T-helper 2 cell treated with Interferon-gamma antibody and Interleukin-4, amounts not matched to agents 100 ng/mL and 5 ng/mL, for 36 hours (primary cell): ENCODE results near the gene HLA-DOB. TPM values are rescaled to one million over a fixed set of nuclear protein-coding genes. Genes with fewer than 3 reads are reported as not detected.
"Not testable (repeated sequence)": the region's sequence is repeated elsewhere in the genome, so short reads cannot be mapped to it uniquely, and the experiment has no call there.

ENCODE experiments used
- intact Hi-C: fragments of 100-400 bp; cut with micrococcal nuclease; formaldehyde crosslinking; loops from one replicate; pipeline ENCODE4 v1.15.1; 2023
- total RNA-seq: library from RNA; stranded (reverse); gene quantifications from 2 replicates; pipeline ENCODE4 v1.2.3, GENCODE V29; 2022

Gene HLA-DOB
- total RNA-seq, 1 donor from 2014 or later = 6.5 TPM

DNA sequence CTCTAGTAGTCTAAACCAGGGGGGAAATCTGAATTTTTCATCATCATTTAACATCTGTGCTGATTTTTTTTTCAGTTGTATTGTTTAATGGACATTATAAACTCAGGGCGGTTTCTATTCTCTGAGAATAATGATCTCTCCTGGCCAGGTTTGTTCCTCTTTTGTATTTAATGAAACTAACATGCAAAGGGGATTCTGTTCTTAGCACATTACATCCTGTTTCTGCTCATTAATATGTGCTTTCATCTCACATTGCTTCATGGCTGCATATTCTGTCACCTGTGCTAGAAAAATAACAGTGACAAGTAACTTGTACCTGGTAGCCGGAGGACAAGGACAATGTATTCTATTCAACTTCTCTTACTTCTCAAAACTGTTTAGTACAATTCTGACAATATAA lies 806 bp downstream of the HLA-DOB start:
- intact Hi-C loops = no loop called here

DNA sequence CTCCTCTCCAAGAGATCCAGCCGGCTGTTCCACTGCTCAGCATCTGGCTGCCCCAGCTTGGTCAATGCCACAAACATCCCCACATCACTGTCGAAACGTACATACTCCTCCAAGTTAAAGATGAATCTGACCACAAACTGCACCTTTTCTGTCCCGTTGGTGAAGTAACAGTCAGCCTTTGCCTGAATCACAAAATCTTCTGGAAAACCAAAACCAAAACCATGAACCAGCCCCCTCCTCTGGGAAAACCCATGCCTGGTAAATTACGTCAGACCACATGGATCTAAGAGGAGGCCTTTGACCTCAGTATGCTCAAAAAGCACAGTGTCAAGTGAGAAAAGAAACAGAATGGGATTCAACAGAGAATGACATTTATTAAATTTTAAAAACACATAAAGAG lies 1.7 kb downstream of the HLA-DOB start:
- intact Hi-C loops = no loop called here

DNA sequence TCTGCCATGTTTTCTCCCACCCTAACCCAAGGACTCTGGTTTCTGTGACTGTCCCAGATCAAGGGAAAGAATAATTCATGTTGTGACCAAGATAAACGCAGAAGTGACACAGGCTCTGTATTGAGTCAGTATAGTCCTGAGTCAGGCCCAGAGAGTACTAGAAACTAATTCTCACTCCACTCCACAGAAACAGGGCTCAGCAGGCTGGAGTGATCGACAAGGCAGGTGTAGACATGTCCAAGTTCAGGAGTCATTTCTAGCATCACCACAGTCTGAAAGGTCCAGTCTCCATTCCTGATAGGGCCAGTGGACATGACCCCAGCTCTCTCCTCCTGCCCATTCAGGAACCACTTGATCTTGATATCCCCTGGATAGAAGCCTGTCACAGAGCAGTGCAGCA lies 2.7 kb downstream of the HLA-DOB start:
- intact Hi-C loops = no loop called here

DNA sequence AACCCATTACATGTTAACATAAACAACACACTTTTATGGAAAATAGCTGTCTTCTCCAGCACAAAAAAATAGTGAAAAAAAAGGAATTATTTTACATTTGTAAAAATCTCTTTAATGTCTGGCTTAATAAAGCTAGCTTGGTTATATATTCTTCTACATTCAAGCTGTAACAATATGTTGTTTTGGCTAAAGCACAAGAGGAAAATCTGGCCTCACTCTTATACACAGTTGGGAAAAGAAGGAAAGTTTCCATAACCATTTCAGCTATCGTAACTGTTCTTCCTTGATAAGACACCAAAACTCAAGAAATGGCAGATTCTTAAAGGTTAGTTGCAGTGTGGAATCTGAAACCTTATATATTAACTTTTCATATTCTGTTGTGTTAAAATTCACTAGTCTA lies 7.6 kb downstream of the HLA-DOB start:
- intact Hi-C loops = no loop called here

DNA sequence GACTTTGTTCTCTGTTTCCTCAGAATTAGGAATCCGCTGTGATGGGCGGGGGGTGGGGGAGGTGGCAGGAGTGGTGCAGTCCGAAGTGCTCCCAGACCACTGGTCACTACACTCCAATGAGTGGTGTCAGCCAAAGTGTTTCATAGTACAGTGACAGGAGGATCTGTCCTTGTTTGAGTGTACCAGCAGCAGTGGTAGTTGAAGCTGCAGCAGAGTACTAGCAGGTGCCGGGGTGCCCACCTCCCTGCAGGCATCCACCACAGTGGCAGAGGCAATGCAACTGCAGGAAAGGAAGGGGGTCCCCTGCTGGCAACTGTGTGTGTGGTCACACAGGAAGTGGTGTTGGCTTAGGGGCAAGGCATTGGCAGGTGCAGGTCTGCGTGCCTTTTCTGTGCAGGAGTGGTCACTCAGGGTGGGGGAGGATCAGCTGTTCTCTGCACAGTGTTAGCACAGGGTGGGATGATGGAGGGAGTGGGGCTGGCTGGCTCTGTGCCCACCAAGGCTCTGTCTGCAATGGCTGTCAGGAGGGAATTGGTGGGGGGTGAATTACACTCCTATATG lies 9.7 kb downstream of the HLA-DOB start:
- intact Hi-C loops = no loop called here

DNA sequence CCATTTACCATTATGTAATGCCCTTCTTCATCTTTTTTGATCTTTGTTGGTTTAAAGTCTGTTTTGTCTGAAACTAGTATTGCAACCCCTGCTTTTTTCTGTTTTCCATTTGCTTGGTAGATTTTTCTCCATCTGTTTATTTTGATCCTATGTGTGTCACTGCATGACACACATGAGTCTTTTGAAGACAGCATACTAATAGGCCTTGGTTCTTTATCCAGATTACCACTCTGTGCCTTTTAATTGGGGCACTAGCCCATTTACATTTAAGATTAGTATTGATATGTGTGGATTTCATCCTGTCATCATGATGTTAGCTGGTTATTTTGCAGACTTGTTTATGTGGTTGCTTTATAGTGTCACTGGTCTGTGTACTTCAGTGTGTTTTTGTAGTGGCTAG lies 11.4 kb downstream of the HLA-DOB start:
- intact Hi-C loops = not testable (repeated sequence)

DNA sequence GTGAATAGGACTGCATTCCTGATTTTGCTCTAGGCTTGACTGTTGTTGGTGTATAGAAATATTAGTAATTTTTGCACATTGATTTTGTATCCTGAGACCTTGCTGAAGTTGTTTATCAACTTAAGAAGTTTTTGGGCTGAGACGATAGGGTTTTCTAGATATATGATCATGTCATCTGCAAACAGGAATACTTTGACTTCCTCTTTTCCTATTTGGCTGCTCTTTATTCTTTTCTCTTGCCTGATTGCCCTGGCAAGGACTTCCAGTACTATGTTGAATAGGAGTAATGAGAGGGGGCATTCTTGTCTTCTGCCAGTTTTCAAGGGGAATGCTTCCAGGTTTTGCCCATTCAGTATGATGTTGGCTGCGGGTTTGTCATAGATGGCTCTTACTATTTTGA lies 13.4 kb downstream of the HLA-DOB start:
- intact Hi-C loops = no loop called here

DNA sequence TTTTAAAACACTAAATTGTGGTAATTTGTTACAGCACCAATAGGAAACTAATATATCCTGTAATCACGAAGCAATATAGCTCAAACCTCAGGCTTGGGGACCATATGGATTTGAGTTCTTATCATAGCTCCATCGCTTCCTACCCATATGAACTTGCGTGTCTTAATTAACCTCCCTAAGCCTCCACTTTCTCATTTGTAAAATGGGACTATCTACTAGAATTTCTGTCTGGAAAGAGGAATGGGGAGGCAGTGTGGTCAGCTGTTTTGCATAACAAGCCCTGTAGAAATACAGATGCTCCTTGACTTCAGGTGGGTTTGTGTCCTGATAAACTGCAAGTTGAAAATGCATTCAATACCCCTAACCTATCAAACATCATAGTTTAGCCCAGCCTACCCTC lies 17.1 kb downstream of the HLA-DOB start:
- intact Hi-C loops = loop anchor here (5.0 to 10.0 kb wide), 3 partner anchors 75 to 552 kb away; no protein-coding TSS in a partner anchor

DNA sequence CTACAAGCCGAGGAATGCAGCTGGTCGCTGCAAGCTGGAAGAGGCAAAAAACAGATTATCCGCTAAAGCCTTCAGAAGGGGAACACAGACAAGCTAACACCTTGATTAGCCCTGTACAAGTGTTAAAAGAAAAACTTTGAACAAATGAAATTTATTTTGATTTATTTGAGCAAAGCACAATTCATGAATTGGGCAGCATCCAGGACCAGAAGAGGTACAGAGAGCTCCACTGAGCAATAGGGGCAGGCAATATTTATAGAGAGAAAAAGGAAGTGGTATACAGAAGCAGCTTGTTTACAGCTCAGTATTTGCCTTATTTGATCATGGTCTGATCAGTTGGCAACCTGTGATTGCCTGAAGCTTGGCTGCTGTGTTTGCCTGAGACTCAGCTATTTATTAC lies 17.6 kb downstream of the HLA-DOB start:
- intact Hi-C loops = loop anchor here (5.0 to 10.0 kb wide), 3 partner anchors 74 to 552 kb away; no protein-coding TSS in a partner anchor

DNA sequence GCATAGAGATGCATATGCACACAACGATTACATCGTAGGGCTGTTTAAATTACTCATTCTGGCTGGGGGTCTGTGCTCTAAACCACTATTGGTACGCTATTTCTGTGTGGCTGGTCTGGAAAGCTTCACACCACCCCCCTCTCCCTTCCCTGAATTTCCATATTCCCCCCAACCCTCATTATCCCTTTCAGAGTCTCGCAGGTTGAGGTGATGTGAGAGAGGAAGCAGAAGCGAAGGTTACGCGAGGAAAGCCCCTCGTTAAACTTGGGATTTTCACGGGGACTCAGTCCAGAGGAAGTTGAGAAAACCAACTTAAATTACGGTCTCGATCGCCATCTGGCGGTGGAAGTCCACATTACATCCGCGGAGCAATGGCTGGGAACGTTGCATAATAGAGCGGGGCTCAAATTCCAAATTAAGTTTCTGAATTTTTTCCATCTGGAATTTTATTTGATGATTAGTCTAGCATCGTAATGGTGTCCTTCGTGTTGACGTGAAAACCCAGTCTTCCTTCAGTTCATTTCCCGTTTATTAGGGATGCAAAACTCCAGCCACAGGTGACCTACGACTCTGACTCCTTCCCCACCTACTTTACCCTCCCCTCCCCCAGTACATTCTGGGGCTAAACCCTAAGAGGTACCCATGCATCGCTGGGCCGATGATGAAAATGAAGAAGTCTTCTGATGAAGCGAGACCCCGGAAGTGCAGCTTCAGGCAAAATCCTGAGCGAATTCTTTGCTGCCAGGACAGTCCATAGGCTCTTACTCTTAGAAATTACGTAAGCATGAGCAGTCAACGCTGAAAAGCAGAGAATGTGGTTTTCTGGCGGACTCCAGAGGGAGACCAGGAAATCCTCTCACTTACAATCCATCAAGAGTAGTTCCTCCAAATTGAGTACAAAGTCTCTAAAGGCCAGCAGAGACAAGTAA lies 19.7 kb downstream of the HLA-DOB start:
- intact Hi-C loops = loop anchor here (1.0 to 10.0 kb wide), 5 partner anchors 72 to 550 kb away; no protein-coding TSS in a partner anchor

DNA sequence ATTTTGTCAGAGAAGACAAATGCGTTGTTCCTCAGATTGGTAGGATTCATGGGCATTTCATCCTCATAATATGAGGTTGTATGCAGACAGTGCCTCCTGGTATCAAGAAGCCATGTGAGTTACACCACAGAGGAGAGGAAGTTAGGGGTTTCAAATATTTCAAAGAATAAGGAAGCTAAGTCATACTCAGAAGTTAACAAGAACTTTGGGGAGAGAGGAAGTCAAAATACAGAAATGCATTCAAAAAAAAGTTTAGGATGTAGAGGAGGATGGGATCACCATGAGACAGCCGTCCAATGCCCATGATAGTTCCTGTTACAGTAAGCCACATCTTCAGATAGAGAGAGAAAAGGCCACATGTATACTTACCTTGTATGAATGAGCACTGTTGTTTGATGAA lies 22.3 kb downstream of the HLA-DOB start:
- intact Hi-C loops = loop anchor here (10.0 kb wide), 1 partner anchor 70 kb away; no protein-coding TSS in a partner anchor

DNA sequence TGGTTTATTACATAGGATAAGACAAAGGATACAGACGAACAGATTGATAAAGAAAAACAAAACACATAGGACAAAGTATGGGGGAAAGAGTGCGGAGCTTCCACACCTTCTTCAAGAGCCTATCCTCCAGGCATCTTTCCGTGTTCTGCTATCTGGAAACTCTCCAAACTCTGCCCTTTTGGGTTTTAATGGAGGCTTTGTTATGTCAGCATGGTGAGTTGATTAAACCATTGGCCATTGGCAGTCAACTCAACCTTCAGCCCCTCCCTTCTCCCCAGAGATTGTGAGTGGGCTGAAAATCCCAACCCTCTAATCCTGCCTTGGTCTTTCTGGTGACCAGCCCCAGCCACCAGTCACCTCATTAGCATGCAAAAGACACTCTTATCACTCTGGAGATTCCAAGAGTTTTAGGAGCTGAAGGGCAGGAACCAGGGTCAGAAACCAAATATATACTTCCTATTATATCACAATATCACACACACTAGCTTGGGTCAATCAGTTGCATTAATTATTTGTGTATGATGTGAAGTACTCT lies 23.8 kb downstream of the HLA-DOB start:
- intact Hi-C loops = loop anchor here (10.0 kb wide), 1 partner anchor 68 kb away; no protein-coding TSS in a partner anchor

DNA sequence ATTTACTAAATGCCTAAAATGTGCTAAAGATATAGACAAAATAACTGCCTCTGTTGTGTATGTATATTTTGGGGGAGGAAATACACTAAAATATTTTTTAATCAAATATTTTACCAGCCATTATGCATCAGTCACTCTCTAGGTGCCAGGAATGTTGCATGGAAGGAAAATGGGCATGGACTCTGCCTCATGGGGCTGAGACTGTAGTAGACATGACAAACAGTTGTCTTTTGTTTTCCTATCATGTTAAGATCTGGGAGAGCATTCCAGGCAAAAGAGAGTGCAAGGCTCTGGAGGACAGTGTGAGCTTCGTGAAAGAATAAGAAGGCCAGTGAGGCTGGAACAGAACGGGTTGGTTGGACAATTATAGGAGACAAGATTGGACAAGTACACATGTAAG lies 26.5 kb downstream of the HLA-DOB start:
- intact Hi-C loops = loop anchor here (10.0 kb wide), 1 partner anchor 66 kb away; no protein-coding TSS in a partner anchor

DNA sequence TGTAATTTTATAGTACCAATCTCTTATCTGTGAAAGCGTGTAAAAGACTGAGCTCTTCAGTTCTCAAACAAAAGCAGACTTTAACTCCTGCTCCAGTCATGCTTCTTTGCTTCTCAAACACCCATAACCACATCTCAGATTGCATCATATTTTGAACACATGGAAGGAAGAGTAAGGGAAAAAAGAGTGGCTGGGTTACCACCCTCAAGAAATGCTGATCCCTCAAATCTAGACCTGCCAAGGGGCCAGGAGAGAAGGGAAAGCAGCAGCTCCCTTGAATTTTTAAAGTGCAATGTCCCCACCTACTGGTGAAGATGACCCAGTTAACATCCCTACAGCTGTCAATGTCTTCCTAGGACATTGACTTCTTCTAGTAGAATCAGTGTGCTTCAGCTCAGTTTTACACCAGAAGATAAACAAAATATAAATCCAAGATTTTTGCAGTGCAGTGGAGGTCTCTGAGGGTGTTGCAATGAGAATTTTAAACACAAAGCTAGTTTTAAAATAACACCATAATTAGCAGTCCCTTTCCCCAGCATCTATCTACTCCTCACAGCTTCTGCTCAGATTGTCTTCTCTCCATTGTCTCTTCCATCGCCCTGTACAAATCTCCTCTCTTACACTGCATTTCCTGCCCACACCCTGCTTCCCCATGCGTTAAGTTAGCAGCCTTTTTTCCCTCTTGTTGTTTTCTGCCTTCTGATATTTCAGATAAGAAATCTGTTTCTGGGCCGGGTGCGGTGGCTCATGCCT lies 30.8 kb downstream of the HLA-DOB start:
- intact Hi-C loops = loop anchor here (1.0 to 5.0 kb wide), 2 partner anchors 354 to 373 kb away; no protein-coding TSS in a partner anchor

DNA sequence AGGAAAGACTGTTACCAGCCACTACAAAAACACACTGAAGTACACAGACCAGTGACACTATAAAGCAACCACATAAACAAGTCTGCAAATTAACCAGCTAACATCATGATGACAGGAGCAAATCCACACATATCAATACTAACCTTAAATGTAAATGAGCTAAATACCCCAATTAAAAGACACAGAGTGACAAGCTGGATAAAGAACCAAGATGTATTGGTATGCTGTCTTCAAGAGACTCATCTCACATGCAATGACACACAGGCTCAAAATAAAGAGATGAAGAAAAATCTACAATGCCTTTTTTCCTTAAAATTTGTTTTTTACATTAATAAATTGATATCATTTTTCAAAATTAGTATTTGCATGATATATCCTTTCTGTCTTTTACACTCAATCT lies 33.9 kb downstream of the HLA-DOB start:
- intact Hi-C loops = not testable (repeated sequence)

DNA sequence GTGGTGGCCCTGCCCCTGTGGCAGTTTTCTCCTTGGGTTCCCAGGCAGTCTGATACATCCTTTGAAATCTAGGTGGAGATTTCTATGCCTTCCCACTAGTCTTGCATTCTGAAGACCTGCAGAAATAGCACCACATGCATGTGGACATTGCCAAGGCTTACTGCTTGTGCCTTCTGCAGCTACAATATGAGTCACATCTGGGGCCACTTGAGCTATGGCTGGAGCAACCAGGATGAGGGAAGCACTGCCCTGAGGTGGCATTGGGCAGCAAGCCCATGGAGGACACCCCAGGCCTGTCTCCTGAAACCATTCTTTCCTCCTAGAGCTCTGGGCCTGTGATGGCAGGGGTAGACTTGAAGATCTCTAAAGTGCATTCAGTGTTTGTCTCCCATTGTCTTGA lies 37.8 kb downstream of the HLA-DOB start:
- intact Hi-C loops = no loop called here

DNA sequence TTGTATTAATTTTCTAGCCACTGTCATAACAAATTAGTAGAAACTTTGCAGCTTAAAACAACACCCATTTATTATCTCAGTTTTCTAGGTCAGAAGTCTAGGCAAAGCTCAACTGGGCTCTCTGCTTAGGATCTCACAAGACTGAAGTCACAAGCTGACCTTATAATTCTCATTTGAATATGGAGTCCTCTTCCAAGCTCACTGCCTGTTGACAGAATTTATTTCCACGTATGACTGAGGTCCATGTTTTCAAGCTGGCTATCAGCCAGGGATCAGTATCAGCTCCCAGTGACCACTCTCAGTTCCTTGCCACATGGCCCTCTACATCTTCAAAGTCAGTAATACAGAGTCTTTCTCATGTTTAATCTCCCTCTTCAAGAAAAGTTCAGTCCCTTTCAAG lies 41.7 kb downstream of the HLA-DOB start:
- intact Hi-C loops = no loop called here

DNA sequence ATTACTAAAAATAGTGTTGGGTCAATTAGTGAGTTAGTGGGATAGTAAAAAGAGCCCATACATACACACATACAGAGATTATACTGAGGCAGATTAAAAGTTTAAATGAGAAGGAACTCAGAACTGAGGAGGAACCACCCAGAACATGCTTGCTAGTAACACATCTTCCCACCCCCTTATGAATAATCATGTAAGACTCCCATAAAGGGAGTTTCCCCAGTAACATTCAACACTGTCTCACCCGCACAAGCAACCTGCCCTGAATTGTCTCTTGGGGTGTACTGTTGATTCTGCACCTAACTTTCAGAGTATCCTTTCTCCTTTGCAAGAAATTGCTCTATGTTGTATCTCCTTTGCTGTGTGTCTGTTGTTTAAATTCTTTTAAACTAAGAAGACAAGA lies 42.4 kb downstream of the HLA-DOB start:
- intact Hi-C loops = no loop called here

DNA sequence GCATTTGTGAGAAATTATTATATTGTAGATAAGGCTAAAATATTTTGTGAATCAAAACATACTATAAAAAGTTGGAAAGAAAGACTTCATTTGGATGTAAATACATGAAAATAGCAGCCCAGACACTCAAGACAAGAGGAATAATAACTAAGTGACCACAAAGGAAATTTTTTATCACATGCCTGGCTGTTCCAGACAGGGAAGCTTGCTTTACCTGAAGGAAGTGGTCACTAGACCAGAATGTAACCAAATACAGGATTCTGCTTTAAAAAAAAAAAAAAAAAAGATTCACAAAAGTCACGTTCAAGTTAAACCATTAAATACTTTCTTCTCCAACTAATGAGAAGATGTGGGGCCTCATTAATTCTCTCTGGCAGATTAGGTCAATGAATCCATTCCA lies 44.1 kb downstream of the HLA-DOB start:
- intact Hi-C loops = no loop called here

DNA sequence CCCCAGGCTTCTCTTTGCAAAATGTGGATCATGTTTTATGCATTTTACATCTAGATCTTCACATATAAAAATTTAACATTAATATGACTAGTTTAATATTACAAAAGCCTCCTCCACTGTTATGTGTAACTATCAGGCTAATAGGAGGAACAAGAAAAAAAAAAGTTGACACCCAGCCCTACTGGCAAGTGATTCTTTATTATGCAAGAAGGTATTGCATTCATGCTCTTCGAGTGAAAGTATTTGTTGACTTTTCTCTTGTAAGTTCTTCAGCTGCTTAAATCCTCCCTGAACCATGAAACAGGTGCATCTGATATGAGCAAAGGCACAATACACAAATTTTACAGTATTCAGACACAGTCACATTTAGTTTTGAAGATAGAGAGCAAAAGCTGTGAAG lies 52.8 kb downstream of the HLA-DOB start:
- intact Hi-C loops = loop anchor here (5.0 kb wide), 1 partner anchor 97 kb away; the partner anchor contains the start of gene HLA-DQB1

DNA sequence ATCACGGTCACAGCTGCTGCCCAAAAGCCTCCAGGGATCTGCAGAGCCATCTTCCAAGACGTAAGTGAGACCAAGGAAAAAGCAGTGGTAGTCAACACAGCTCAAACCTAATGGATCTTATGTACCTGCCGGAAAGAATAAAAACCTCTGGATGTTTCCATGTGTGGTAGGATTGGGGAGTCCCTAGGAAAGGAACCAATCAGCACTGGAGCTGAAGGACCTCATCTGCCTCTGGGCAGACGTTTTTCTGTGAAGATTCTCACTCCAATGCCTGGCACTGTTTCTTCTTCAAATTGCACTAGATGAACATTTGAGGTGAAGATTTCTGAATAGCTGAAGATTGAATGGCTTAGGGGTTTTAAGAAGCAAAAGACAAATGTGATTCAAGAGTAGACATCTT lies 53.4 kb downstream of the HLA-DOB start, which contains the start of gene HLA-DQB2:
TSS of gene HLA-DQB2 (minus strand) at position 112 of the 400 bp plus-strand sequence. CDS start at position 50, 62 bp downstream.
- intact Hi-C loops = loop anchor here (5.0 kb wide), 1 partner anchor 96 kb away; the partner anchor contains the start of gene HLA-DQB1
